Body of pancreas (tissue), 4 donors: ENCODE measurements around the gene SPOCK3.
"Not testable (repeated sequence)": the region's sequence is repeated elsewhere in the genome, so short reads cannot be mapped to it uniquely, and the experiment has no call there.

ENCODE experiments used
- CTCF ChIP-seq, 7 experiments: fragments of 450-650 bp in 4 of 7; fragments of 200-600 bp in 3 of 7; sonication (generic) in 3 of 7; IDR thresholded peaks; one replicate each; pipeline ENCODE4 v1.5.1; 2016 to 2019; ENCODE audit warnings: antibody characterized with exemption in 7 of 7
- POLR2A ChIP-seq, 3 donors: fragments of 450-650 bp; IDR thresholded peaks; one replicate each; pipeline ENCODE4 v1.6.1; 2016; ENCODE audit warnings: antibody characterized with exemption in 3 of 3, mild to moderate bottlenecking in 2 of 3

- not testable (repeated sequence) for TF ChIP-seq CTCF, POLR2A (IDR thresholded peaks at IDR 0.05)
These were observed 47.3 kb upstream of the SPOCK3 start for GRCh38 chr4:167281545-167281944.
